8988T (cell line): ENCODE measurements around the gene HHAT.
"Not testable (repeated sequence)": the region's sequence is repeated elsewhere in the genome, so short reads cannot be mapped to it uniquely, and the experiment has no call there.

Experiments used
- DNase-seq: peaks from one replicate; pipeline ENCODE4 v3.0.0; 2011

HHAT gene

GRCh38 chr1:210657806-210658205 lies 329.1 kb downstream of the HHAT start:
- DNase-seq, result no peak

GRCh38 chr1:210661520-210661919 lies 332.8 kb downstream of the HHAT start:
- not testable (repeated sequence) for DNase-seq

- no peak for DNase-seq
Measured at GRCh38 chr1:210662291-210663050, 333.8 kb downstream of the HHAT start.

- no peak for DNase-seq
Measured at GRCh38 chr1:210663730-210664573, 335.2 kb downstream of the HHAT start.

GRCh38 chr1:210669951-210670350 lies 341.2 kb downstream of the HHAT start:
- DNase-seq, result no peak

GRCh38 chr1:210674151-210674550 lies 345.4 kb downstream of the HHAT start:
- no peak for DNase-seq

- DNase-seq, result no peak
Measured at GRCh38 chr1:210676539-210676938, 347.8 kb downstream of the HHAT start.

GRCh38 chr1:210677533-210677932 lies 348.8 kb downstream of the HHAT start:
- DNase-seq, result no peak

- no peak for DNase-seq
Measured at GRCh38 chr1:210678306-210678705, 349.6 kb downstream of the HHAT start.

- DNase-seq, result no peak
Measured at GRCh38 chr1:210681158-210681557, 352.5 kb downstream of the HHAT start.

- DNase-seq, result no peak
Measured at GRCh38 chr1:210683403-210684047, 354.8 kb downstream of the HHAT start.

- no peak for DNase-seq
Measured at GRCh38 chr1:210684466-210685294, 356.0 kb downstream of the HHAT start.

- no peak for DNase-seq
Measured at GRCh38 chr1:210685295-210685650, 356.6 kb downstream of the HHAT start.

GRCh38 chr1:210686841-210687240 lies 358.1 kb downstream of the HHAT start:
- DNase-seq, result no peak

- no peak for DNase-seq
Measured at GRCh38 chr1:210687582-210688279, 359.0 kb downstream of the HHAT start.

- DNase-seq, result no peak
Measured at GRCh38 chr1:210688512-210689234, 360.0 kb downstream of the HHAT start.

GRCh38 chr1:210689826-210690225 lies 361.1 kb downstream of the HHAT start:
- DNase-seq, result no peak

GRCh38 chr1:210690236-210690635 lies 361.5 kb downstream of the HHAT start:
- DNase-seq, result no peak

- no peak for DNase-seq
Measured at GRCh38 chr1:210691039-210691610, 362.4 kb downstream of the HHAT start.

- no peak for DNase-seq
Measured at GRCh38 chr1:210692796-210693195, 364.1 kb downstream of the HHAT start.

- no peak for DNase-seq
Measured at GRCh38 chr1:210695026-210695425, 366.3 kb downstream of the HHAT start.
